ENCODE results near the gene KRCC1.
A peak's percentile ranks its signal among the peaks of the same experiment; 100 is the strongest.

The KRCC1 gene

GRCh38 chr2:88055371-88056128 is at the start of gene KRCC1:
TSS of gene KRCC1 (minus strand) at chr2:88055783. CDS start at chr2:88028563, 27,220 bp downstream.
- peak; percentile 81 for DNase-seq

- no peak for DNase-seq
Measured at GRCh38 chr2:88100489-88100858, 44.9 kb upstream of the KRCC1 start.

GRCh38 chr2:88099798-88100488 is 44.4 kb upstream of the KRCC1 start:
- no peak for DNase-seq

- no peak for DNase-seq
Measured at GRCh38 chr2:88098558-88098900, 42.9 kb upstream of the KRCC1 start.

- DNase-seq = no peak
Measured at GRCh38 chr2:88097891-88098557, 42.4 kb upstream of the KRCC1 start.

GRCh38 chr2:88097192-88097591 is 41.6 kb upstream of the KRCC1 start:
- DNase-seq = no peak

GRCh38 chr2:88096708-88097107 is 41.1 kb upstream of the KRCC1 start:
- no peak for DNase-seq

- DNase-seq = no peak
Measured at GRCh38 chr2:88095022-88095421, 39.4 kb upstream of the KRCC1 start.

GRCh38 chr2:88092773-88093172 is 37.2 kb upstream of the KRCC1 start:
- DNase-seq = no peak

GRCh38 chr2:88091943-88092342 is 36.4 kb upstream of the KRCC1 start:
- no peak for DNase-seq

GRCh38 chr2:88090446-88091283 is 35.1 kb upstream of the KRCC1 start:
- DNase-seq = no peak

GRCh38 chr2:88088999-88089398 is 33.4 kb upstream of the KRCC1 start:
- DNase-seq = no peak

- no peak for DNase-seq
Measured at GRCh38 chr2:88087763-88088162, 32.2 kb upstream of the KRCC1 start.

GRCh38 chr2:88087073-88087472 is 31.5 kb upstream of the KRCC1 start:
- no peak for DNase-seq

GRCh38 chr2:88086401-88086800 is 30.8 kb upstream of the KRCC1 start:
- DNase-seq = no peak

- no peak for DNase-seq
Measured at GRCh38 chr2:88085602-88086001, 30.0 kb upstream of the KRCC1 start.

- no peak for DNase-seq
Measured at GRCh38 chr2:88085099-88085498, 29.5 kb upstream of the KRCC1 start.

GRCh38 chr2:88082781-88083180 is 27.2 kb upstream of the KRCC1 start:
- DNase-seq = no peak

- no peak for DNase-seq
Measured at GRCh38 chr2:88081924-88082608, 26.5 kb upstream of the KRCC1 start.

- DNase-seq = no peak
Measured at GRCh38 chr2:88080545-88080944, 25.0 kb upstream of the KRCC1 start.

- no peak for DNase-seq
Measured at GRCh38 chr2:88078643-88079172, 23.1 kb upstream of the KRCC1 start.

GRCh38 chr2:88077080-88077479 is 21.5 kb upstream of the KRCC1 start:
- DNase-seq = no peak
